ENCODE measurements around the gene CXCL17. TPM values are rescaled to one million over a fixed set of nuclear protein-coding genes. Genes with fewer than 3 reads are reported as not detected.

Gene CXCL17
- total and polyA plus RNA-seq, 8 donors = 8.5 to 257 (median 15.2) TPM

- no peaks in the 10 kb centered on the region for H3K9me3 ChIP-seq
- H3K4me3 ChIP-seq = no peak overlapping the region
- intact Hi-C loops (cut with DNase I) = no loop called here
- no peak for DNase-seq
- H3K27me3 ChIP-seq = peaks cover 5 to 21% of the 10 kb centered on the region in 2 donors
- H3K27ac ChIP-seq = no peak overlapping the region
- peaks cover 5 to 17% of the 10 kb centered on the region in 2 donors for H3K4me1 ChIP-seq
- ATAC-seq = no peak
- no peaks in the 10 kb centered on the region for H3K36me3 ChIP-seq
- TF ChIP-seq, protein P1, sequence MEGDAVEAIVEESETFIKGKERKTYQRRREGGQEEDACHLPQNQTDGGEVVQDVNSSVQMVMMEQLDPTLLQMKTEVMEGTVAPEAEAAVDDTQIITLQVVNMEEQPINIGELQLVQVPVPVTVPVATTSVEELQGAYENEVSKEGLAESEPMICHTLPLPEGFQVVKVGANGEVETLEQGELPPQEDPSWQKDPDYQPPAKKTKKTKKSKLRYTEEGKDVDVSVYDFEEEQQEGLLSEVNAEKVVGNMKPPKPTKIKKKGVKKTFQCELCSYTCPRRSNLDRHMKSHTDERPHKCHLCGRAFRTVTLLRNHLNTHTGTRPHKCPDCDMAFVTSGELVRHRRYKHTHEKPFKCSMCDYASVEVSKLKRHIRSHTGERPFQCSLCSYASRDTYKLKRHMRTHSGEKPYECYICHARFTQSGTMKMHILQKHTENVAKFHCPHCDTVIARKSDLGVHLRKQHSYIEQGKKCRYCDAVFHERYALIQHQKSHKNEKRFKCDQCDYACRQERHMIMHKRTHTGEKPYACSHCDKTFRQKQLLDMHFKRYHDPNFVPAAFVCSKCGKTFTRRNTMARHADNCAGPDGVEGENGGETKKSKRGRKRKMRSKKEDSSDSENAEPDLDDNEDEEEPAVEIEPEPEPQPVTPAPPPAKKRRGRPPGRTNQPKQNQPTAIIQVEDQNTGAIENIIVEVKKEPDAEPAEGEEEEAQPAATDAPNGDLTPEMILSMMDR (IDR thresholded peaks at IDR 0.05) = no peak
These were observed 48.0 kb downstream of the CXCL17 start for GRCh38 chr19:42394751-42395150.

DNA sequence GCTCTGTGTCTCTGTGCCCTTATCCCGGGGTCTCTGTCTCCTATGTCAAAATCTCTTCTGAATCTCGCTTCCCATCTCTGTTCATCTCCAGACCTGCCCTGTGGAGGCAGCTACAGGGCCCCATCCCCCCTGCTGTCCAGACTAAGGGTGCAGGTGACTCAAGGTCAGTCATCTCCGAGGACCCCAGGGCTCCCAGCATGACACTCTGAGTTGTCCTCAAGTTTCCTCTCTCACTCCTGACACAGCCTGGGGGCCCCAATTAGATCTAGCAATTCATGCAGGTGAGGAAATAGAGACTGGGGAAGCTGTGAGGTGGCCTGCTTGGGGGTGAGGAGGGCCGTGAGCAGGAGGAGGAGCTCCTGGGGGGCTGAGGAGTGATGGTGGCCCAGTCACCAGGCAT lies 50.6 kb downstream of the CXCL17 start:
- Histone ChIP-seq H3K4me1 (peaks cover 0 to 14% of the 10 kb centered on the region in 2 donors), H3K9me3 (no peaks in the 10 kb centered on the region), H3K27ac (no peak overlapping the region), H3K27me3 (peaks cover 9 to 46% of the 10 kb centered on the region in 2 donors), H3K4me3 (no peak overlapping the region), H3K36me3 (no peaks in the 10 kb centered on the region)
- no peak for DNase-seq
- TF ChIP-seq, protein P1 (IDR thresholded peaks at IDR 0.05) = no peak
- intact Hi-C loops (cut with DNase I) = no loop called here
- ATAC-seq = no peak

DNA sequence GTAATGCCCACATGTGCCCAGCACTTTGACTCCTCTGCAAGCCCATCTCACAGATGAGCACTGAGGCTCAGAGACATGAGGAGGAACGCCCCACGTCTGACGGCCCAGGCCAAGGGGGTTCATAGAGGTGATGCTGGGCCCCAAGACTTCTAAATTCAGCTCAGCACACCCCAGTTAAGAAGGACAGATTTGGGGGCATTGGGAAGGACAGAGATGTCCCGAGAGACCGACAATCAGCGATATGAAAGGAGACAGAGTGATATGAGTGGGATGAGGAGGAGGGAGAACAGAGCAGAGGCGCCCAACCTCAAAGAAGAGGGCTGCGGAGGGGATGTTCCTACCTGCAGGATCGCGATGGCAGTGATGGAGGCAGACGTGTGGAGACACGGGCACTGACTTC lies 52.8 kb downstream of the CXCL17 start, which contains the start of gene CNFN:
TSS of gene CNFN (minus strand) at position 399 of the 400 bp plus-strand sequence. CDS start 1,260 bp downstream, outside the sequence.
- H3K27ac ChIP-seq = no peak within 1 kb of the TSS
- no peak for ATAC-seq

DNA sequence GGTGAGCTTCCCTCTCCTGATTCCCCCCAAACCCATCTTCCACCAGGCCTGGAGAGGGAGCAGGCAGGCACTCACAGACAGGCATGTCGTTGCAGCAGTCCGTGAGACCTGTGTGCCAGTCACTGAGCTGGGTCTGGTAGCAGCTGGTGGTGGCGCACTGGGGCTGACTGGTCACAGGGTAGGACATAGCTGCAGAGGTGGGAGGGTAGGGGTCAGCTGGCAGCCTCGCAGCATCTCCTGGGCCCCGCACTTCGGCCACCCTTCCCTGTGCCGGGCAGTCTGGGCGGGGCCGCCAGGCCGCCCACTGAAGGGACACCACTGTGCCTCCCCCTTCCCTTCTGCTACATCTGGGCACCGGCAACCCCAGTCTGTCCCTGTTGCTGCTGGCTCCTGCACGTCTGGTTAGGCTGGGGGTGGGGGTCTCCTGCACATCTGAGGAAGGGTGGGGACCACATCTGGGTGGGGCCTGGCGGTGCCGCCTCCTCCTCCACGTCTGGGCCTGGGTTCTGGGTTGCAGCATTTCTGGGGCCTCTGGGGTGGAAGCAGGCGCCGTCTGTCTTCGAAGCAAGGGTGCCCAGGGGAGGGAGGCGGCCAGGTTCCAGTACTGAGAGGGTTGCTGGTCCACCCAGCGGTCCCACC lies 53.8 kb downstream of the CXCL17 start:
- H3K27me3 ChIP-seq = peaks cover 9 to 67% of the 10 kb centered on the region in 2 donors
- H3K4me1 ChIP-seq = peaks cover 0 to 12% of the 10 kb centered on the region in 2 donors

More for the DNA sequence above, 52.8 kb downstream of the CXCL17 start, which contains the start of gene CNFN:
- DNase-seq = no peak
- H3K27me3 ChIP-seq = peaks cover 9 to 60% of the 10 kb centered on the region in 2 donors
- H3K36me3 ChIP-seq = no peaks in the 10 kb centered on the region
- intact Hi-C loops (cut with DNase I) = no loop called here
- H3K4me3 ChIP-seq = no peak within 1 kb of the TSS
- H3K4me1 ChIP-seq = peaks cover 0 to 12% of the 10 kb centered on the region in 2 donors
- TF ChIP-seq, protein P1 (IDR thresholded peaks at IDR 0.05) = no peak
- no peaks in the 10 kb centered on the region for H3K9me3 ChIP-seq

More for the DNA sequence above, 53.8 kb downstream of the CXCL17 start:
- intact Hi-C loops (cut with DNase I) = no loop called here
- TF ChIP-seq, protein P1 (IDR thresholded peaks at IDR 0.05) = no peak
- no peak overlapping the region for H3K27ac ChIP-seq
- H3K9me3 ChIP-seq = no peaks in the 10 kb centered on the region
- DNase-seq (no peak), ATAC-seq (no peak)
- H3K4me3 ChIP-seq = no peak overlapping the region
- no peaks in the 10 kb centered on the region for H3K36me3 ChIP-seq
